SK-N-SH treated with all-trans-retinoic acid at 6 μM for 48 hours (cell line): ENCODE measurements around the gene DGKZ.

Experiments
- BACH2 ChIP-seq: fragments of 250-450 bp; sonication (Bioruptor Pico); IDR thresholded peaks from 2 replicates; pipeline ENCODE4 v1.9.0; 2021; ENCODE audit warnings: mild to moderate bottlenecking, borderline replicate concordance
- CREB5 ChIP-seq: fragments of 250-450 bp; sonication (Bioruptor Pico); IDR thresholded peaks from 2 replicates; pipeline ENCODE4 v1.5.1; 2020; ENCODE audit warnings: low read depth, mild to moderate bottlenecking, moderate library complexity
- CSDC2 ChIP-seq: fragments of 250-450 bp; sonication (Bioruptor Pico); IDR thresholded peaks from 2 replicates; pipeline ENCODE4 v1.5.0; 2020; ENCODE audit warnings: mild to moderate bottlenecking, moderate library complexity
- PATZ1 ChIP-seq: fragments of 250-450 bp; sonication (Bioruptor Pico); IDR thresholded peaks from 2 replicates; pipeline ENCODE4 v1.8.0; 2020; ENCODE audit warnings: mild to moderate bottlenecking, moderate library complexity, borderline replicate concordance
- RARB ChIP-seq: fragments of 250-450 bp; sonication (Bioruptor Pico); IDR thresholded peaks from 2 replicates; pipeline ENCODE4 v1.8.0; 2021; ENCODE audit warnings: mild to moderate bottlenecking, moderate library complexity
- SNAI2 ChIP-seq: fragments of 250-450 bp; sonication (Bioruptor Pico); IDR thresholded peaks from 2 replicates; pipeline ENCODE4 v1.5.0; 2020; ENCODE audit warnings: mild to moderate bottlenecking, moderate library complexity
- ZNF8 ChIP-seq: fragments of 450-650 bp; formaldehyde crosslinking; IDR thresholded peaks from 2 replicates; pipeline ENCODE4 v1.5.0; 2020; ENCODE audit warnings: mild to moderate bottlenecking, moderate library complexity

- TF ChIP-seq PATZ1 (peak; percentile 58), CREB5 (CRISPR knock-in tag) (no peak), RARB (no peak), CSDC2 (CRISPR knock-in tag) (no peak), SNAI2 (CRISPR knock-in tag) (no peak), BACH2 (CRISPR knock-in tag) (no peak), ZNF8 (CRISPR knock-in tag) (peak; percentile 6; the same call in 1 of the 2 replicates)
These were observed 34.0 kb downstream of the DGKZ start, which contains the start of gene MDK for GRCh38 chr11:46381048-46381818.
